Right lobe of liver (tissue), 4 donors: ENCODE results near the gene KCTD7.
"Not testable (repeated sequence)": the region's sequence is repeated elsewhere in the genome, so short reads cannot be mapped to it uniquely, and the experiment has no call there.

Source experiments
- CTCF ChIP-seq, 4 donors: fragments of 200-600 bp in 3 of 4; fragments of 450-650 bp in 1 of 4; IDR thresholded peaks; one replicate each; pipeline versions ENCODE4 v1.5.1 to v1.8.0; 2016 to 2022; ENCODE audit warnings: antibody characterized with exemption in 4 of 4, mild to moderate bottlenecking in 2 of 4
- POLR2A ChIP-seq: fragments of 450-650 bp; IDR thresholded peaks from one replicate; pipeline ENCODE4 v1.6.1; 2017; ENCODE audit warnings: antibody characterized with exemption, mild to moderate bottlenecking
- donor health status: DM: no; HTN: no; CAD: no.
- donor health status: DM: no; HTN: no; CAD: no.
- donor health status: DM: no; HTN: yes; CAD: no.

GRCh38 chr7:66635982-66636546 lies 7.4 kb downstream of the KCTD7 start:
- not testable (repeated sequence) for TF ChIP-seq CTCF (IDR thresholded peaks at IDR 0.05); POLR2A
